ENCODE data around the gene CXCL11. TPM values are rescaled to one million over a fixed set of nuclear protein-coding genes. Genes with fewer than 3 reads are reported as not detected.
"Not testable (repeated sequence)": the region's sequence is repeated elsewhere in the genome, so short reads cannot be mapped to it uniquely, and the experiment has no call there.

The CXCL11 gene
- polyA plus RNA-seq, 5 donors = 0.15 to 0.36 (median 0.21) TPM; not detected in 1

DNA sequence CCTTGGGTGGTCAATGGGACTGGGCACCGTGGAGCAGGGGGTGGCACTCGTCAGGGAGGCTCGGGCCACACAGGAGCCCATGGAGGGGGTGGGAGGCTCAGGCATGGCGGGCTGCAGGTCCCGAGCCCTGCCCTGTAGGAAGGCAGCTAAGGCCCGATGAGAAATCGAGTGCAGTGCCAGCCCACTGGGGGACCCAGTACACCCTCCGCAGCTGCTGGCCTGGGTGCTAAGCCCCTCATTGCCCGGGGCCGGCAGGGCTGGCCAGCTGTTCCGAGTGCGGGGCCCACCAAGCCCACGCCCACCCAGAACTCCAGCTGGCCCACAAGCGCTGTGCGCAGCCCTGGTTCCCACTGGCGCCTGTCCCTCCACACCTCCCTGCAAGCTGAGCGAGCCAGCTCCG, 7.4 kb upstream of the CXCL11 start:
- not testable (repeated sequence) for DNase-seq

DNA sequence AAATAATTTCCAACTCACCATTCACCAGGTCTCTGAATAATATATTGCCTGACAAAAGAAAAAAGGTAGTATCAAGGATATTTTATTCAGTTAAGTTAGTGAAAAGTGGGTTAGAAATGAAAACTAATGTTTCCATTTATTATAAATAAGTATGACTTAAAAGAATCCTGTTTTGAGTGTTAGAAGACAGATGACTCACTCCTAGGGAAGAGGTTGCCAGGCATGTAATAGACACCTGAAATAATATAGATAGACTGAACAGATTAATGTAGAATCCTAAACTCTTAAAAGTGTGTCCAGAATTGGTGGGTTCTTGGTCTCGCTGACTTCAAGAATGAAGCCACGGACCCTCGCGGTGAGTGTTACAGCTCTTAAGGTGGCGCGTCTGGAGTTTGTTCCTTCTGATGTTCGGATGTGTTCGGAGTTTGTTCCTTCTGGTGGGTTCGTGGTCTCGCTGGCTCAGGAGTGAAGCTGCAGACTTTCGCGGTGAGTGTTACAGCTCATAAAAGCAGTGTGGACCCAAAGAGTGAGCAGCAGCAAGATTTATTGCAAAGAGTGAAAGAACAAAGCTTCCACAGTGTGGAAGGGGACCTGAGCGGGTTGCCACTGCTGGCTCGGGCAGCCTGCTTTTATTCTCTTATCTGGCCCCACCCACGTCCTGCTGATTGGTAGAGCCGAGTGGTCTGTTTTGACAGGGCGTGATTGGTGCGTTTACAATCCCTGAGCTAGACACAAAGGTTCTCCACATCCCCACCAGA, 6.5 kb upstream of the CXCL11 start:
- DNase-seq = not testable (repeated sequence)

DNA sequence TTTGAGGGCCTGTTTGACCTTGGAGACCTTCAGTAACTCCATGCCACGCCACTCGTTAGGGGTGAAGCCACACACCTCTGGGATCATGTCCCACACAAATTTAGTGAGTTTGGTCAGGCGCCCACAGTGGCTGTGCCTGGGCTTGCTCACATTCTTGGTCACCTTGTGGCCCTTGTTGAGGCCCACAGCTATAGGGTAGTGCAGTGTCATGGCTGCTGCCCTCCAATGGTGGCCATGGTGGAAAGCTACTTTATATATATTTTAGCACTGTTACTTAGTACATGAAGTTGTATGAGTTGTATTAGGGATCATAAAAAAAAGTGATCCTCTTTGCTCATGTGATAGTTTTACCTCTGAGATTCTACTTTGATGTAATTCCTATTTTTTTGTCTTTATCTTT, 985 bp upstream of the CXCL11 start:
- DNase-seq = no peak

DNA sequence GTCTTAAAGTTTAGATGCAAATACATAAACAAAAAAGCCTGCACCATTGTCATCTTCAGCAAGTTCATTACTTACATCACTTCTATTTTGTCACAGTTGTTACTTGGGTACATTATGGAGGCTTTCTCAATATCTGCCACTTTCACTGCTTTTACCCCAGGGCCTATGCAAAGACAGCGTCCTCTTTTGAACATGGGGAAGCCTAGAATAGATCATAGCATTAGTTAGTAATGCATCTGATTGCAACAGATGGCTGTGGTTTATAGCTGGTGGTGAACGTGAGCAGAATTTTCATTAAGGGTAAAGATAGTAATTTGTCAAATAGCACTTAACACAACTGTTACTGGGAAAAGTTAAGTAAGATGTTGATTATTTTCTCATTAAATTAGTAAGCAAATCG, 729 bp downstream of the CXCL11 start:
- DNase-seq = no peak

DNA sequence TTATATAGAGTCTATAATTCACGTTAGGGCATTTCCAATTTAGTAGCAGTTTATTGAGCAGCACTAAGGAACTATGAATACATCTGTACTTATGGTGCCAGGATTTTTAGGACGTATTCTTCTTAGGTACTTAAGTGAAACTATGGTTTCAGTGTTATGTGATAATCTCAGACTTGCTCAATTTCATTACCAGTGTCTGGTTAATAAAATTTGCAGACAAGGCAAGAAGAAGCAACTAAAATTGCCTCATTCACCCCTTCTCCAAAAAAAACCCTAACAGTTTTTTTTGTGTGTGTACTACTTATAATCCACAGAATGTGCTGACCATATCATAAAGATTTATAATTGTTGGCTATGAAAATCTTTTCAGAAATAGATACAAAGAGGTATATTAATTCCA, 6.6 kb downstream of the CXCL11 start:
- no peak for DNase-seq

DNA sequence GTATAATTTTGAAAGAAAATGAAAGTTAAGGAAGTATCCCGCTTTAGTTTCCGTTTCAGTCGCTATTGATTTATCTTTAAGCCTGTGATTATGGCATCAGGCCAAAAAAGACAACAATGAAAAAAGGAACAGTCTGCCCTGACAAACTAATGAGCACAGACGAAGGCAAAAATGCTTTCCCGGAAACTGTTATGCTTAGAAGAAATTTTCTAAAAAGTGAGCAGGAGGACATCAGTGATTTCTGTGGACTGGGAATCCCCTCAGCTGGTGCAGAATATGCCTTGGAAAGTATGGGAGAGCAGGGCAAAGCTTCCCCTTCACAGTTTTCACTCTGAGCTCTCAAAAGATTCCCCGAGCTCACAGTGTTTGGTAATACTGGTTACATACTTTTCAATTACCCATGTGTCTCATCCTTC, 7.5 kb downstream of the CXCL11 start:
- DNase-seq = peak; percentile 34 to 36

DNA sequence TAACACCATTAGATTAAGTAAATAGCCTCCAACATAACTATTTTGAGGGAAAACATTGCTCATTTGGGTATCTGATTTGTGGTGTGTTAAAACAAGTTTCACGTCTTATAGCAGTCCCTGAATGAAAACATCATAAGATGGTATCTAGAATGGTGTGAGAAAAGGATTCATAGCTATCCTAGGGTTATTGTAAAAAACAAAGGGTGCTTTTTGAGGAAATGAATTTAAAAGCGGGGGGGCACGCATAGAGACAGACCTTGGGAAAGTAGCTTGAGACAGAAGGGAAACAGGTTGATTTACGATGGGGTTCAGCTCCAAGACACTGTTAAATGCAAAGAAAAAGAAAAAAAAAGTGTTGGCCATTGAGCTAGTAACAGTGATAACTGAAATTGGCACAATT, 11.8 kb downstream of the CXCL11 start:
- no peak for DNase-seq

DNA sequence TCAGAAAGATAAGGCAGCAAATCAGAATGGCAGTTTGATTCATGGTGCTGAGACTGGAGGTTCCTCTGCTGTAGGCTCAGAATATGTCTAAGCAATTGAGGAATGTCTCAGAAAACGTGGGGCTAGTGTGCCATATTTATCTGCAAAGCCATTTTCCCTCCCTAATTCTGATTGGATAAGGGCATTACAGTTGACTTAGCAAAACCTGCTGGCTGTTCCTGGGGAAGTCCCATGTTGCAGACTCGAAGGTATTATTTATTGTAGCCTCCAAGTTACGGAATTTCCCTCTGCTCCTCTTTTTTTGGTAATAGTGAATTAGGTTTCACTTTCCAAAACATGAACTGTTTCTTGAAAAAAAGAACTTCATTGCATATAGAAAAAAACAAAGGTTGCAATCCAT, 12.5 kb downstream of the CXCL11 start, which contains the start of gene CXCL10:
Gene CXCL10, minus strand, starts transcription at position 109 of the 400 bp plus-strand sequence. Its CDS starts 66 bp downstream, at position 43.
- no peak for DNase-seq

DNA sequence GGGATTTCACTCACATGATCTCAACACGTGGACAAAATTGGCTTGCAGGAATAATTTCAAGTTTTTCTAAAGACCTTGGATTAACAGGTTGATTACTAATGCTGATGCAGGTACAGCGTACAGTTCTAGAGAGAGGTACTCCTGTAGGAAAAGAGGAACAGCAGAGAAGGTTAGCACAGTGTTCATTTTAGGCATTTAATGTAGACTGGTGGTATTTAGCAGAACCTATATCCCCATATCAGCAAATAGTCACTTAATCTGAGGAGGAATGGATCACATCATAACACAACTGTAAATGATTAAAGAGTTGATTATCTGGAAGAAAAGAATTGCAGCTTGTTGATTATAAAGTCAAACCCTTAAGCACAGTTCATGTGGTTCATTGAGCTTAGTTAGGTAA, 13.2 kb downstream of the CXCL11 start:
- DNase-seq = no peak

DNA sequence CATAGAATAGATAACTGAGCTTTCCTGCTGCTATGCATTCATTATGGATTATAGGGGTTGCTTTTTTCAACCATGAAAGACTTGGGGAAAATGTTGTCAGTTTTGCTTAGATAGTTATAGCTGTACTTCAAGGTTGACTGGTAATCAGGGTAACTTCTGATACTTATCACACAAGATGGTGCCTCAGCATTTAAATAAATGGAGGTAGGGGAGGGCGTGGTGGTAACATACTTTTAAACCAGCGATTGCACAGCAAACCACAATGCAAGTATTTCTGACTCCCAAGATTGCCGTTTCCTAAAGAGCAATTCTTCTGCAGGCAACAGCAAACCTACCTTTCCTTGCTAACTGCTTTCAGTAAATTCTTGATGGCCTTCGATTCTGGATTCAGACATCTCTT, 13.8 kb downstream of the CXCL11 start:
- no peak for DNase-seq

DNA sequence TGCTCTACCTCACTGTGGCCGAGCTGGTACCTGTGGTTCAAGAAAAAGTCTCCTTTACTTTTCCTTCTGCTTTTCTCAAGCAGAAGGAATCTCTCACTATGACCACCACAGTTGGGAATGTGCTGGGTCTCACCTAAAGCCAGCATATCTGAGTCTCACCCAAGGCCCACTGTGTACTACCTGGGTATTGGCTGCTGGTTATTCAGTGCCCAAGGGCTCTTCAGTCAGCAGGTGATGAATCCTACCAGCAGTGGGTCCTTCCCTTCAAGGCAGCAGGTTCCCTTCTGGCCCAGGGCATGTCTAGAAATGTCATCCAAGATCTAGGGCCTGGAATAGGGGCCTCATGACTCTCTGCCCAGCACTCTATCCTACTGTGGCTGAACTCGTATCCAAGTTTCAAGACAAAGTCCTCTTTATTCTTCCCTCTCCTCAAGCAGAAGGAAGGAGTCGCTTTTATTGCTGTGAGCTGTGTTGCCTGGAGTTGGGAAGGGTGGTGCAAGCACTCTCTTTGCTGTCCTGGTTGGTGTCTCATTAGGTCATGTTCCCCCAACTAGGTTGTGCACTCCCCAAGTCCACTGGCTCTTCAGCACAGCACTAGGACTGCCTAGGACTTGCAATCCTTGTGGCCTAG, 18.7 kb downstream of the CXCL11 start:
- DNase-seq = no peak

DNA sequence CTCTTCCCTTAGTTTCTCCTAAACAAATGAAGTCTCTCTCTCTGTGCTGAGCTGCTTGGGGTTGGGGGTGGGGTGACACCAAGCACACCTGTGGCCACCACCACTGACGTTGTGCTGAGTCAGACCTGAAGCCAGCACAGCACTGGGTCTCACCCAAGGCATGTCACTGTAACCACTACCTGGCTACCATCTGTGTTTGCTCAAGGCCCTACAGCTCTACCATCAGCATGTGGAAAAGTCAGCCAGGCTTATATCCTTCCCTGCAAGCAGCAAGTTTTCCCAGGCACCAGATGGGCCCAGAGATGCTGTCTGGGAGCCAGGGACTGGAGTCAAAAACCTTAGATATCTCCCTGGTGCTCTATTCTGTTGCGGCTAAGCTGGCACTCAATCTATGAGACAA, 19.5 kb downstream of the CXCL11 start:
- no peak for DNase-seq

DNA sequence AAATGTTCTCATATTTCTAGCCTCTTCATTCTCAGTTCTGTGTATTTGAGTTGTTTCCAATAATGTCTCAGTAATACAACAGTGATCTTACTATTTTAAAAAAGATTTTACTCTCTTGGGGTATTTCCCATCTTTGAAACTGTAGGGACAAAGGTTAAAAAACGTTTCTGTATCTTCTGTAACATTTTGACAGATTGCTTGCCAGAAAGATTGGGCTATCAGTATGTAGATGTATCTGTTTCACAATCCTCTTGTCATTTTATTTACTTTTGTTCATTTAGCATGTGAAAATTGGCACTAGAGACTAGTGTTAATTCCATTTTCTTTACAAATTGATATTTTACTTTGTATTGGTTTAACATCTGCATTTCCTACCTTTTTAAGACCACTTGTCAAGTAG, 22.3 kb downstream of the CXCL11 start:
- DNase-seq = no peak

DNA sequence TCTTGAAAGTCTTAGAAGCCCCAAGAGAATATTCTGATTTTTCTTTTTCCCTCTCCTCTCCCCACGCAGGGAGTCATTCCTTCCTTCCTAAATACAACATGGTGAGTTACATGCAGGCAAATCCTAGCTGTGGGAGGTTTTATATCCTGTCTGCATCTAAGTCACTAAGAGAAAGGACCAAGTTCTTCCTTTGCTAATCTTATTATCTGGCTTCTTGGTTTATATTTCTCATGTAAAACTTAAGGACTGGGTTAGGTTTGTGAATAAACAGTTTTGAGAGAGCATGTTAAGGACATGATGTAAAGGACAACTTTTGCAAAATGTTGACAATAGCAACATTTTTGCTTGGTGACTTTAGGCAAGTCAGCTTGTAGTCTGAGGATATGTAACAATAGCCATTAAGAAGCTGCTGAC, 23.5 kb downstream of the CXCL11 start:
- DNase-seq = no peak

DNA sequence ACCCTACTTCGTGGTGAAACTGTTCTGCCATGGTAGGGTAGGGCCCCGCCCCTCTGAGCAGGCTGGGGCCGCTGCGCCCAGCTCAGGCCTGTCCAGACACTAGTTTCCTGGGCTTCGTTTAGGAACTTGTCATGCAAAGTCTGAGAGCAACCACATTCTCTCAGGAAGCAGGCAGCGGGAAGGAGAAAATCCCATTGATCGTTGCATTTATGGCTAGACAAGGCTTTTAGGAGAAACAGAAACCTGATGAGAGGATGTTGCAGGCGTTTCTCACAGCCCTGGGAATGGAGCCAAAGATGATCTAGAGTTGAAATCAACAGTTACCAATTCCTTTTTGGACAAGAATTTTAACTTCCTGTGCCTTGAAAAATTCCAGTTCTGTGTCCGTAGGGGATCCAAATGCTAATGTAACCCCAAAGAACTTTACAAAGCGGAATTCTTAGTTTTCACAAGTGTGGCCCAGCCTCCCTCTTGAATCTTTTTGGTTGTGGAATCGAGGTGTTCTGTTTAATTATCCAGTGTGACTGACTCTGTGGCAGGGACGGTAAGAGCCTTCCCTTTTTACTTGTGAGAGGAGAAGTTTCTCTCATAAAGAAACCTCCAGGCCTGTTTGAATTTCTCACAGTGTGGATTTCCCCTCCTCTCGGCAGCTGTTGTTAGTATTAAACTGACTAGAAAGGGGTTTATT, 24.0 kb downstream of the CXCL11 start:
- DNase-seq = peak in 1 of 2 donors; percentile 34

DNA sequence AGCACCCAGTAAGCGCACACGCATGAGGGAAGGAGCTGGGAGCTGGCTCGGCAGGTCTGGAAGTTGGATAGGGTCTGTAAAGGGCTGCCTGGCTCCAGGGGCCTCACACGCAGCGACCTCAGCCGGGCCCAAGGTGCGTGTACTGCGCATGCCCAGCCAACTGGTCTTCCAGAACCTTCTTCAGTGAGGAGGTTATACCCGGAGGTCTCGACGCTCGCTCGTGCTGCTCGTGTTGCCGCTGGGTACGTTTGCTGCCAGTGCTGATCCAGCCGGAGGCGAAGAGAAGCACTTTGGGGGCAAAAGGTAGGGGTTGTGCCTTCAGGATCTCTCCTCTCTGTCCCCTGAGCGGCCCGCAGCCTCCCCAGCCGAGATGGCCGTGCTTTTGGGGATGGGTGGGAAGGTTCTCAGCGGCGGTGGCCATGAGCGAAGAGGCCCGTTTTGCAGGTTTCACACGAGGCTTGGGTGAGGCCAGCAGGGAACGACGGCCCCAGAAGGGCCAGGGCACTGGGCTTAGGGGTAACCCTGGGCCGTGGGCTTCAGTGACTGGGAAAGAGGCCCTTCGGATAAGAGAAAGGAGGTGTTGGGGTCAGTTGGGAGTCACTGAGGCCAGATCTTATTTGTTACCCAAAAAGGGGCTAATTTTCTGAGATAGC, 24.7 kb downstream of the CXCL11 start:
- no peak for DNase-seq

DNA sequence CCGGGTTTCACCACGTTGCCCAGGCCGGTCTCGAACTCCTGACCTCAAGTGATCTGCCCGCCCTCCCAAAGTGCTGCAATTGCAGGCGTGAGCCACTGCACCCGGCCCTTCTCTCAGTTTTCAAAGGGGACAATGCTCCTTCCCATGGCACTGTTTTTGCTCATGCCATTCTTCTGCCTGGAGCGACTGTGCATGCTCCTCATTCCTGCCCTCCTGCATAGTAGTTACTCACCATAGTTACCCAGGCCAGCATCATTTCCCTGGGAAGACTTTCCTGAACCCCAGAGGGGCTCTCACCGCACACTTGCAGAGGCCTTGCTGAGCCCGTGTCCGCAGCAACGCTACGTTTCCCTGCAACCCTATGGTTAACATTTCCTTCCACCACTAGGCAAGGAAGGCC, 25.3 kb downstream of the CXCL11 start:
- DNase-seq = no peak

DNA sequence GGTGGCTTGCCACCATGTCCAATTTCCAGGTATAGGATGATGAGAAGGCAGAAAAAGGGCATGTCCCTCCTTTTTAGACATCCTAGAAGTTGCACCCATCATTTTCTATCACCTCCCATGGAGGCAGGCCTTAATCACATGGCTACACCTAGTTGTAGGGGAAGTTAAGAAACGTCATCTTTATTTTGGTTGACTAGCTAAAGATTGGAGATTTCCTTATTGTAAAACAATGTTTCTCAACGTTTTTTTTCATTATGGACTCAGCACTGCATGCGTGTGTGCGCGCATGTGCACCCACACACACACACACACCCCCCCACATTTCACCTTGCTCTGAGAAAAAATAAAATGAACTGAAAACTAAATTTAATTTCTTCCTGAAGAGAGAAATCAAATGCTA, 26.6 kb downstream of the CXCL11 start:
- DNase-seq = no peak

DNA sequence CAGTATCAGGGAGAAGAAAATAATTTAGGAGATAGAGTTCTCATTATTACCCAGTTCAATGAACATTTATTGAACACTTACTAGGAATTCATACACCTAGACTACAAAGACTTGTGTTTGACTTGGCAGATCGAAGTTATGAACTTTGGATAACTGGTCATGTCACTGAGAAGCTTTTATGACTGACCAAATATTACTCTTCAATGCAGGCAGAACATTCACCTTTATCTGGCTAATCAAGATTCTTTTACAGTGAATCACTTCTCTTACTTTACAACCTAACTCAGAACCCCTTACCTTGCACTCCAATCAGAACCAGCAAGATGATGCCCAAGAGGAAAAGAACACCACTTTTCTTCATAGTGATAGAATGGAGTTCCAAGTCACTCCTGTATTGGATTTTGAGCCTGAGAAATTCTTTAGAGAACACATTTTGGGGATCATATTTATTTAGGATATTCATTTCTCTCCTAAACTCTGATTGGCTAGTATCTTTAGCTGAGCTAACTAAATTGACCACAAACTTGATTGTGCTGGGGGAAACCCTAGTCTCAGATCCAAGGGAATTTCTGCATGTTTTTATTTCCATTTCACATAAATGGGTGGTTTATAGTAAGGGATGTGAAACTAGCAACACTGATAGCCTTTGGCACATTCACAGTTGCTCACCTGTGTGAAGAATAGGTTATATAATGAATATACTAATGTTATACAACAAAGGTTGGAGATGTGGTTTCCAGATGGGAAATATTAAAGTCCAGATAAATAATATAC, 28.6 kb downstream of the CXCL11 start, which contains the start of gene CXCL9:
Gene CXCL9, minus strand, starts transcription at position 421 of the 774 bp plus-strand sequence. Its CDS starts 60 bp downstream, at position 361.
- no peak for DNase-seq

DNA sequence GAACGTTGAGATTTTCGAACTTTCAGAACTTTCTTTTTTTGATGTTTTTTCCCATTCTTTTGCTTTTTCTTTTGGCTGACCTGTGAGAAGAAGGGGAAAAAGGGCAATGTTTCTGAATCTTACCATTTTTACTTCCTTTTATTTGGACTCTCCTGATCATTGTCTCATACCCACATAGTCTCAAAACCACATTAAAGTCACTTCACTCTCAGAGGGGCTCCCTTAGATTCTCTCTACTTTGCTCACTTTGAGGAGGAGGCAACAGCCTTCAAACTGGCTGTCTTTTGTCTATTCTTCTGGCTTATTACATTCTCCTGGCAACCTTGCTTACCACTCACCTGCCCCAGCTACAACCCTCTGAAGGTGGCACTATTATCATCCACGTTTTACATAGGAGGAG, 32.2 kb downstream of the CXCL11 start:
- no peak for DNase-seq

DNA sequence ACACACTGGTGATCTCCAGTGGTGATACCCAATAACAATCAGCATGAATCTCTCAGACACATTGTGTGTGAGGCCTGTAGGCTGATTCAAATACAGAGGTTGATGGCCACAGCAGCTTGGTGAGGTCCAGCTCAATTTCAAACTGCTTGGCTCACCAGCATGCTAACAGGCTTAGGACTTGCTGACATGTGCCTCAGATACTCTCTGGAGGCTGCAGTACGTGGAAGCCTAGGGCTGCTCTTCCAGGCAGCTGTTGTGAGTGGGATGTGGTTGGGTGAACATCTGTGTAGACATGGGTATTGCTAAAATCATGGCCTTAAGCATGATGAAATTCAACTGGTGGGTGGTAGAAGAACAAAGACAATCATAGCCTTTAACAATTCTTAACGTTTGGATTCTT, 32.8 kb downstream of the CXCL11 start:
- no peak for DNase-seq

All from right lung (tissue), 5 donors.